Brain microvascular endothelial cell (primary cell): ENCODE results near the gene CEMIP2.

ENCODE experiments used
- DNase-seq: peaks from one replicate; pipeline ENCODE4 v3.0.0-alpha.2; 2020
- H3K27ac ChIP-seq: fragments of 250-450 bp; sonication (Bioruptor Pico); 2 replicates; pipeline ENCODE4 v1.5.1; 2020; ENCODE audit warnings: mild to moderate bottlenecking, moderate library complexity
- H3K27me3 ChIP-seq: fragments of 250-450 bp; sonication (Bioruptor Pico); replicated peaks from 2 replicates; pipeline ENCODE4 v1.5.1; 2020; ENCODE audit warnings: mild to moderate bottlenecking
- H3K36me3 ChIP-seq: fragments of 250-450 bp; sonication (Bioruptor Pico); replicated peaks from 2 replicates; pipeline ENCODE4 v1.5.1; 2020; ENCODE audit warnings: mild to moderate bottlenecking
- H3K4me3 ChIP-seq: 2 replicates; pipeline ENCODE4 v1.5.1; 2011; ENCODE audit warnings: low read depth, mild to moderate bottlenecking, control low read depth, low read length, moderate library complexity
- CTCF ChIP-seq: IDR thresholded peaks from 2 replicates; pipeline ENCODE4 v1.5.1; 2011; ENCODE audit warnings: low read depth, mild to moderate bottlenecking, moderate library complexity, low read length, control low read depth, inconsistent platforms; ENCODE audit errors: missing control alignments
- in situ Hi-C: cut with HindIII; loops from 2 replicates; pipeline ENCODE4 v1.10.0; 2017; ENCODE audit warnings: low sequenced_read_pairs, low pct_ligation_motif_present

The CEMIP2 gene

GRCh38 chr9:71671289-71671688 lies 97.0 kb downstream of the CEMIP2 start:
- no peak overlapping the region for H3K4me3 ChIP-seq
- in situ Hi-C loops: no loop called here
- DNase-seq: no peak

GRCh38 chr9:71670121-71670520 lies 98.2 kb downstream of the CEMIP2 start:
- H3K27ac ChIP-seq: no peak overlapping the region
- no peaks in the 10 kb centered on the region for H3K27me3 ChIP-seq
- H3K4me3 ChIP-seq: no peak overlapping the region
- no peaks in the 10 kb centered on the region for H3K36me3 ChIP-seq
- in situ Hi-C loops: no loop called here
- DNase-seq: no peak
- no peak for TF ChIP-seq CTCF

More at GRCh38 chr9:71671289-71671688, 97.0 kb downstream of the CEMIP2 start:
- TF ChIP-seq CTCF: no peak
- Histone ChIP-seq H3K36me3 (no peaks in the 10 kb centered on the region), H3K27ac (no peak overlapping the region), H3K27me3 (no peaks in the 10 kb centered on the region)

DNA sequence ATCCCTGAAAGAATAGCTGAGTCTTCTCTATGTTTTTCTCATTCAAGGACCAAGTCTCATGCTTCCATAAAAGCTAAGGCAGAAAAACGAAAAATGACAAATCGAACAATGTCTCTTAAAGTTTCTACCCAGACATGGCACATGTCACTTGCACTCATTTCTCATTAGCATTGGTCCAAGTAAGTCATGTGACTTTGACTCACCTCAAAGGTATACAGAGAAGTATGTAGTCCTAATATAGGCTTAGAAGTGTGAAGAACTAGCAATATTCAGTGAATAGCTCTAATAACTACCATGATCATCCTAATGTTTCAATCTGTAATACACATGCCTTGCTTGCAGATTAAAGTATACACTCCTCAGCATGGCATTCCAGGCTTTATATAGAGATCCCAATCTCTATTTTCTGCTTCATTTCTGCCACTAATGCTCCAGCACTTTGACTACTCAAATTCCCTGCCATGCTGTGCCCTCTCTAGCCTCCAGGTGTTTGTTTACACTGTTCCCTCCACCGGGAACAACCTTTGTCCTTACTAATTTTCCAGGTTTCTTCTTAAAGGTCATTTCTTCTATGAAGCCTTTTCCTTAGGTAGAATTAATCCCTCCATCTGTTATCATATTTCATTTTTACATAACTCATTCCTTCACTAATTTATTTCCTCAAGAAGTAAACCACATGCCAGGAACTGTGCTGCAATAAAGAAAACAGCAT lies 98.9 kb downstream of the CEMIP2 start:
- H3K27me3 ChIP-seq: no peaks in the 10 kb centered on the region
- H3K4me3 ChIP-seq: no peak overlapping the region
- no peaks in the 10 kb centered on the region for H3K36me3 ChIP-seq
- in situ Hi-C loops: no loop called here
- TF ChIP-seq CTCF: no peak
- no peak for DNase-seq
- H3K27ac ChIP-seq: no peak overlapping the region

- Histone ChIP-seq H3K27me3 (no peaks in the 10 kb centered on the region), H3K36me3 (no peaks in the 10 kb centered on the region), H3K4me3 (no peak overlapping the region), H3K27ac (no peak overlapping the region)
- no peak for TF ChIP-seq CTCF
- DNase-seq: no peak
- in situ Hi-C loops: no loop called here
Measured at GRCh38 chr9:71668717-71669116, 99.6 kb downstream of the CEMIP2 start.

DNA sequence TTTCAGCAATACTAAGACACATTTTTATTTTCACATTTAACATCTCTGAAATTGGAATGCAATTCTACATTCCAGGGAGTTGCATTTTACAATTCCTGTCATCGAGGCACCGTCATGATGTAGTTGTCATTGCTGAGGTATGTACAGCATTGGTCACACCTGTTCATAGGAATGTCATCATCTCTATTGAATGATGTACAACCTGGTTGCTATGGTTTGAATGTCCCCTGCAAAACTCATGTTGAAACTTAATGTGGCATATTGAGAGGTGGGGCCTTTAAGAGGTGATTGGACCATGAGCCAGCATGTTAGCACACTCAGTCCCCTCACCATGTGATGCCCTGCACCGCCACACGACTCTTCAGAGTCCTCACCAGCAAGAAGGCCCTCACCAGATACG lies 103.1 kb downstream of the CEMIP2 start:
- no peak for TF ChIP-seq CTCF
- no peak overlapping the region for H3K4me3 ChIP-seq

DNA sequence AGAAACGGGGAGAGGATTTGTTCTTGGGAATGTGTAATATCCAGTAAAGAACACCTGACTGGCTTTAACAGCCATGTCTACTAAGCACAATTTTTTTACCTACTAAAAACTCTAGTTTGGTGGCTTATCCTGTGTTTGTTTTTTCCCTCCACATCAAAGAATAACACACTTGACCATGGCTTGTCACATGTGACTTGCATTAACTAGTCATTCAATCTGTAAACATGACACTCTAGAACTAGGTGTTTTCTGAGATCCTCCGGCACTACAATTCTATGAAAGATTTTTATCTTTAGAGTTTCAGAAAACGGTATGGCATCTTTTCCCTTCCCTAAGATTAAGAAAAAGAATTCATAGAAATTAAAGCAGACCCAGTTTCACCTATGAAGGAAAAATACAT lies 103.7 kb downstream of the CEMIP2 start:
- H3K27ac ChIP-seq: no peak overlapping the region
- no peak for DNase-seq
- H3K36me3 ChIP-seq: no peaks in the 10 kb centered on the region
- no peak overlapping the region for H3K4me3 ChIP-seq
- in situ Hi-C loops: no loop called here
- no peaks in the 10 kb centered on the region for H3K27me3 ChIP-seq
- no peak for TF ChIP-seq CTCF

More for the DNA sequence above, 103.1 kb downstream of the CEMIP2 start:
- in situ Hi-C loops: no loop called here
- H3K36me3 ChIP-seq: no peaks in the 10 kb centered on the region
- no peak overlapping the region for H3K27ac ChIP-seq
- no peaks in the 10 kb centered on the region for H3K27me3 ChIP-seq
- no peak for DNase-seq
